Mesendoderm (in vitro differentiated cells): ENCODE data around the gene KRT32.

Source experiments
- DNase-seq: peaks from one replicate; pipeline ENCODE4 v3.0.0; 2013
- H2AK5ac ChIP-seq: 2 replicates; pipeline ENCODE4 v1.6.1; 2013; ENCODE audit warnings: low read length, inconsistent platforms
- H2BK120ac ChIP-seq: 2 replicates; pipeline ENCODE4 v1.6.1; 2013; ENCODE audit warnings: low read depth, mild to moderate bottlenecking, low read length, moderate library complexity, mixed read lengths
- H2BK15ac ChIP-seq: replicated peaks from 2 replicates; pipeline ENCODE4 v1.6.1; 2013; ENCODE audit warnings: low read depth, mild to moderate bottlenecking, moderate library complexity
- H2BK5ac ChIP-seq: 2 replicates; pipeline ENCODE4 v1.6.1; 2013; ENCODE audit warnings: low read length, inconsistent platforms
- H3K18ac ChIP-seq: 2 replicates; pipeline ENCODE4 v1.6.1; 2013; ENCODE audit warnings: mild to moderate bottlenecking, low read length, mixed read lengths
- H3K23ac ChIP-seq: one replicate; pipeline ENCODE4 v1.6.1; 2013; ENCODE audit warnings: low read length
- H3K27ac ChIP-seq: 2 replicates; pipeline ENCODE4 v1.5.1; 2013; ENCODE audit warnings: low read depth, mild to moderate bottlenecking, inconsistent platforms, low read length, moderate library complexity
- H3K27me3 ChIP-seq: 2 replicates; pipeline ENCODE4 v1.6.1; 2013; ENCODE audit warnings: low read length, control low read depth, mild to moderate bottlenecking, inconsistent platforms; ENCODE audit not compliant: insufficient read depth, poor library complexity
- H3K36me3 ChIP-seq: 2 replicates; pipeline ENCODE4 v1.6.1; 2013; ENCODE audit warnings: low read length, inconsistent platforms; ENCODE audit not compliant: control insufficient read depth, insufficient read depth
- H3K4ac ChIP-seq: one replicate; pipeline ENCODE4 v1.6.1; 2013; ENCODE audit warnings: low read depth, mild to moderate bottlenecking, low read length, moderate library complexity
- H3K4me1 ChIP-seq: 2 replicates; pipeline ENCODE4 v1.6.1; 2013; ENCODE audit warnings: low read depth, low read length, inconsistent platforms; ENCODE audit not compliant: control insufficient read depth
- H3K4me2 ChIP-seq: 2 replicates; pipeline ENCODE4 v1.6.1; 2013; ENCODE audit warnings: low read length
- H3K4me3 ChIP-seq: 2 replicates; pipeline ENCODE4 v1.5.1; 2013; ENCODE audit warnings: mild to moderate bottlenecking, low read length
- H3K56ac ChIP-seq: one replicate; pipeline ENCODE4 v1.6.1; 2013; ENCODE audit warnings: low read length
- H3K79me1 ChIP-seq: 2 replicates; pipeline ENCODE4 v1.6.1; 2013; ENCODE audit warnings: low read length, inconsistent platforms
- H3K79me2 ChIP-seq: 2 replicates; pipeline ENCODE4 v1.6.1; 2013; ENCODE audit warnings: mild to moderate bottlenecking, low read length; ENCODE audit not compliant: control insufficient read depth, insufficient read depth
- H3K9ac ChIP-seq: 2 replicates; pipeline ENCODE4 v1.6.1; 2013; ENCODE audit warnings: low read length, inconsistent platforms
- H4K5ac ChIP-seq: one replicate; pipeline ENCODE4 v1.6.1; 2013; ENCODE audit warnings: low read length
- H4K8ac ChIP-seq: one replicate; pipeline ENCODE4 v1.6.1; 2013; ENCODE audit warnings: low read depth, mild to moderate bottlenecking, control low read depth, low read length, moderate library complexity
- WGBS: extraction: QIAGEN DNeasy Blood & Tissue Kit; methylation state at CpG from one replicate; pipeline ENCODE4 v1.1.7; 2013; ENCODE audit warnings: low lambda C conversion rate, missing lambda C conversion rate; ENCODE audit not compliant: insufficient coverage; ENCODE audit errors: extremely low coverage; 5-methylcytosine and 5-hydroxymethylcytosine counted together

Gene KRT32

DNA sequence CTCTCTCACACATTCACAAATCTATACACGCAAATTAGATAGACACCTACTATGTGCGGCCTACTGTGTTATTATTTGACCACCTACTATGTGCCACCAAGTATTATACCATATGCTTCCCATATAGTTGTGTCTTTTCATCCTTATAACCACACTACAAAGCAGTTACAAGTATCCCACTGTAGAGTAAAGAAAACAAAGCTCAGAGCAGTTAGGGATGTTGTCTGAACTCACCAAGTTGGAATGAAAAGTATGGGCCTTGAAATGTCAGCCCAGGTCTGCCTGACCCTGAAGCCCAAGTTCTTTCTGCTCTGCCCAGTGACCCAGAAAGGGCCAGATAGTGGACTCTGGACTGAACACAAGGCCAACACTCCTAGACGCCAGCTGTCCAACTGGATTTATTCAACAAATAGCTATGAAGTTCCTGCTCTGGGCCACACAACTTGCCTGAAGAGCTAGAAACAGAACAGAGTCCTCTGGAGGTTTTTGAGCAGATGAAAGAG lies 51.3 kb downstream of the KRT32 start:
- no peaks in the 10 kb centered on the region for H3K36me3 ChIP-seq
- H3K27me3 ChIP-seq, result no peaks in the 10 kb centered on the region
- H2BK5ac ChIP-seq, result no peak overlapping the region
- H4K5ac ChIP-seq, result no peak overlapping the region
- peak; percentile 37 for DNase-seq
- no peak overlapping the region for H3K4ac ChIP-seq
- H4K8ac ChIP-seq, result no peak overlapping the region
- no peak overlapping the region for H3K27ac ChIP-seq
- H3K79me1 ChIP-seq, result no peaks in the 10 kb centered on the region
- H3K4me1 ChIP-seq, result peaks cover 5% of the 10 kb centered on the region
- WGBS, result no CpG with 5 or more reads among the region's 3 CpGs
- H3K56ac ChIP-seq, result no peak overlapping the region
- H3K9ac ChIP-seq, result no peak overlapping the region
- H2BK15ac ChIP-seq, result no peak overlapping the region
- no peak overlapping the region for H3K18ac ChIP-seq
- no peak overlapping the region for H3K23ac ChIP-seq
- no peaks in the 10 kb centered on the region for H3K79me2 ChIP-seq
- no peak overlapping the region for H3K4me3 ChIP-seq
- H2BK120ac ChIP-seq, result no peak overlapping the region
- H2AK5ac ChIP-seq, result no peak overlapping the region
- H3K4me2 ChIP-seq, result no peak overlapping the region

GRCh38 chr17:41415411-41415810 lies 51.8 kb downstream of the KRT32 start:
- Histone ChIP-seq H3K27ac (no peak overlapping the region), H2BK120ac (no peak overlapping the region), H3K9ac (no peak overlapping the region), H3K27me3 (no peaks in the 10 kb centered on the region), H3K4me2 (no peak overlapping the region), H3K18ac (no peak overlapping the region), H3K4ac (no peak overlapping the region), H4K8ac (no peak overlapping the region), H3K56ac (no peak overlapping the region), H3K79me1 (no peaks in the 10 kb centered on the region), H2BK15ac (no peak overlapping the region), H2AK5ac (no peak overlapping the region), H3K4me3 (no peak overlapping the region), H3K4me1 (peaks cover 5% of the 10 kb centered on the region), H3K79me2 (no peaks in the 10 kb centered on the region), H4K5ac (no peak overlapping the region), H2BK5ac (no peak overlapping the region), H3K23ac (no peak overlapping the region), H3K36me3 (no peaks in the 10 kb centered on the region)
- no CpG with 5 or more reads among the region's 4 CpGs for WGBS
- DNase-seq, result no peak

GRCh38 chr17:41413982-41414381 lies 53.2 kb downstream of the KRT32 start:
- no peaks in the 10 kb centered on the region for H3K27me3 ChIP-seq
- H2BK15ac ChIP-seq, result no peak overlapping the region
- H3K18ac ChIP-seq, result no peak overlapping the region
- no peaks in the 10 kb centered on the region for H3K36me3 ChIP-seq
- no peak overlapping the region for H4K8ac ChIP-seq
- H3K23ac ChIP-seq, result no peak overlapping the region
- H2AK5ac ChIP-seq, result no peak overlapping the region
- no peaks in the 10 kb centered on the region for H3K79me2 ChIP-seq
- H2BK120ac ChIP-seq, result no peak overlapping the region
- H3K79me1 ChIP-seq, result no peaks in the 10 kb centered on the region
- no peak overlapping the region for H3K4me3 ChIP-seq
- no peak overlapping the region for H3K56ac ChIP-seq
- H4K5ac ChIP-seq, result no peak overlapping the region
- H3K4me2 ChIP-seq, result no peak overlapping the region
- no peak for DNase-seq
- H3K27ac ChIP-seq, result no peak overlapping the region
- peaks cover 5% of the 10 kb centered on the region for H3K4me1 ChIP-seq
- no peak overlapping the region for H3K9ac ChIP-seq
- no peak overlapping the region for H2BK5ac ChIP-seq
- no peak overlapping the region for H3K4ac ChIP-seq
- WGBS, result no CpG with 5 or more reads among the region's 2 CpGs

DNA sequence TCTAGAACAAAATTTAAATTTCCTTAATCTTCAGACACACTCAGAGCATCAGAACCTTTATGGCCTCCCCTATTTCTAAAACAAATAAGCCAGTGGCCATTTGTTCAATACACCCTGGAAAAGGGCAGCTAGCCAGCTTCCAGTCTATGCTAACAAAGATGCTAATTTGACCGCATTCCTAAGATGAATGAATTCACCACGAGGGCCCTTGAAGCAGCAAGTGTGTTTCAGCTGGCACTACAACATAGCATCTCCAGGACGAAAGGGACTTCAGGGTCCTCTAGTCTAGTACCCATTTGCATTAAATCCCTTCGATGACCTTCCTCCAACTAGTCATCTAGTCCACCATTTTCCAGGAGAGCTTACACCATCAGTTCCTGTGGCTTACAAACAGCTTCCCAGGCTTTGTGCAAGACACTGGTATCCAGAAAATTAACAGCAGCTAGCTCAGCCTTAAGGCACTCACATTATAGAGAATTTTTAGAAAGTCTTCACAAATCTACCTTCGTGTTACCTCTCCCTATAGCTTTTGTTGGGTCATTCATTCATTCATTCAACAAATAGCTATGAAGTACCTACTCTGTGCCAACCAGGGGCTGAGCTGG lies 53.7 kb downstream of the KRT32 start:
- Histone ChIP-seq H3K79me2 (no peaks in the 10 kb centered on the region), H3K56ac (no peak overlapping the region), H3K4me3 (no peak overlapping the region), H3K79me1 (no peaks in the 10 kb centered on the region), H3K27me3 (no peaks in the 10 kb centered on the region), H3K23ac (no peak overlapping the region), H2AK5ac (no peak overlapping the region), H3K4ac (no peak overlapping the region), H3K18ac (no peak overlapping the region), H3K27ac (no peak overlapping the region), H2BK5ac (no peak overlapping the region), H3K4me1 (peaks cover 5% of the 10 kb centered on the region), H3K4me2 (no peak overlapping the region), H4K5ac (no peak overlapping the region), H4K8ac (no peak overlapping the region), H3K9ac (no peak overlapping the region), H2BK15ac (no peak overlapping the region), H3K36me3 (no peaks in the 10 kb centered on the region), H2BK120ac (no peak overlapping the region)
- peak; percentile 71 for DNase-seq
- WGBS, result no CpG with 5 or more reads among the region's 5 CpGs

- Histone ChIP-seq H3K27me3 (no peaks in the 10 kb centered on the region), H2BK120ac (no peak overlapping the region), H3K4me3 (no peak overlapping the region), H4K8ac (no peak overlapping the region), H3K18ac (no peak overlapping the region), H4K5ac (no peak overlapping the region), H3K36me3 (no peaks in the 10 kb centered on the region), H3K23ac (no peak overlapping the region), H3K79me1 (no peaks in the 10 kb centered on the region), H3K4ac (no peak overlapping the region), H2AK5ac (no peak overlapping the region), H3K27ac (no peak overlapping the region), H2BK15ac (no peak overlapping the region), H2BK5ac (no peak overlapping the region), H3K4me1 (peaks cover 5% of the 10 kb centered on the region), H3K9ac (no peak overlapping the region), H3K79me2 (no peaks in the 10 kb centered on the region), H3K56ac (peak overlapping the region; percentile 15), H3K4me2 (no peak overlapping the region)
- WGBS, result no CpG with 5 or more reads among the region's 20 CpGs
- DNase-seq, result no peak
These were observed 55.9 kb downstream of the KRT32 start for GRCh38 chr17:41411072-41411840.
